ENCODE data around the gene PPP2R2D.

The PPP2R2D gene

GRCh38 chr10:131954356-131954965 lies 53.7 kb downstream of the PPP2R2D start:
- no peak for DNase-seq

- DNase-seq, result no peak
Measured at GRCh38 chr10:131955591-131956340, 55.0 kb downstream of the PPP2R2D start.

DNA sequence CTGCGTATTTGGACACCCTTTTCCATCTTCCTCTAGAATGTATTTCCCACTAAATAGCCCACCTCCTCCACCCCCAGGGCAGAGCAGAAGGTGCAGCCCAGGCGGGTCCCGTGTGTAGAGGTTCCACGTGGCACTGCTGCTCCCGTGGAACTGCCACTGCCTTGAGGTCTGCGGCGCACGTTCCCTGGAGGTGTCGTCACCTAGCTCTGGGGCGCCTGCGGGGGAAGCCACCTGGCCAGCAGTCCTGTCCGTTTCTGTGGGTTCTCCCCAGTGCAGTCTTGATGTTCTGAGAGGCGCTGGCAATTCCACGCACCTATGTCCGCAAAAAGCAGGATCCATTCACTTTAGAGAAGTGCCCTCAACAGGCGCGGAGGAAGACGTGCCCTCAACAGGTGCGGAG lies 59.0 kb downstream of the PPP2R2D start:
- DNase-seq, result no peak

DNA sequence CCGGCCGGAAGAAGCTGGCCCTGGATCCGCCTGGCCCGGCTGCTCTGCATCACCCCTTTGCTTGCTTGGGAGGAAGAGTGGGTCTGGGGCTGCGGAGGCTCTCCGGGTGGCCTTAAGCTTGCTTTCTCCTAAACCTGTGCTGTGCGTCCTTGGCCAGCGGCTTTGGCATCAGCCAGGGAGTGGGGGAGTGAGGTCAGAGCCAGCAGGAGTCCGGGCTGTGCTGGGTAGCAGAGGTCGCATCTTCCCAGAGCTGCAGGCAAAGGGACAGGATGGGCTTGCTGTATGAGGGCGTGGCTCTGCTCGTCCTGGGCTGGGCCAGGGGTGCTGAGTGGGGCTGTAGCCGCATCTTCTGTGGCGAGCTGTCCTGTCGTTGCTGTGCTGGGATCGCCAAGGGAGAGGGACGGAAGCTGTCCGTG lies 59.8 kb downstream of the PPP2R2D start:
- DNase-seq, result no peak

- DNase-seq, result no peak
Measured at GRCh38 chr10:131961047-131961776, 60.4 kb downstream of the PPP2R2D start.

- no peak for DNase-seq
Measured at GRCh38 chr10:131961777-131962662, 61.2 kb downstream of the PPP2R2D start.

DNA sequence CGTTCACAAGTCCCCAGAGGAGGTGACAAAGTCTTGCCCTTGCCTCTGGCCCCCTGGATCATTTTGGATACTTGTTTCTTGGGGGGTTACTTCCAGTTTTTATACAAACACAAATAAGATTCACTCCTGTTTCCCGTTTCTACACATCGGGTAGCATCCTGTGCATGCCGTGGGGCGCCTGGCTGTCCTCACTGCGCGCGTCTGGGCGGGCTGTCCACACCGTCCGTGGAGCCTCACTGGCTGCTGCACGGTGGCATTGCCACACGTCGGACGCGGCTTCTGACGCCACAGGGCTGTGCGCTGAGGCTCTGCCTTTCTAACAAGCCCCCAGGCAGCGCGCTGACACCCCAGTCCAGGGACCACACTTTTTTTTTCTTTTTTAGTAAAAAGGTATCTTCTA lies 62.5 kb downstream of the PPP2R2D start:
- DNase-seq, result no peak

DNA sequence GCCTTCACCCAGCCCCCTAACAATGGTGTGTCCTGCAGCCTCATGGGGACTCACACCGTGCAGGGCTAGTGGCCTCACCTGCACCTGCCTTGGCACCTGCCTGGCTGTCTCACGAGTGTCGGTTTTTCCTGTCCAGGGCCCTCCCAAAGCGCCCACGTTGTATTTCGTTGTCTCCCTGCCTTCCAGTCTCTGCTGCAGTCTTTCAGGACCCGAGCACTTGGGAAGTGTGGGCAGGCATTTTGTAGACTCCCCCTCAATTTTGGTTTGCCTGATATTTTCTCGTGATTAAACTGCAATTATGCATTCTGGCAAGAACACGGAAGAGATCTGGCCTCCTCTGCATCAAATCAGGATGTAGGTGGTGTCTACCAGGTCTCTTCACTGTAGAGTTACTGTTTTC lies 63.0 kb downstream of the PPP2R2D start:
- no peak for DNase-seq

DNA sequence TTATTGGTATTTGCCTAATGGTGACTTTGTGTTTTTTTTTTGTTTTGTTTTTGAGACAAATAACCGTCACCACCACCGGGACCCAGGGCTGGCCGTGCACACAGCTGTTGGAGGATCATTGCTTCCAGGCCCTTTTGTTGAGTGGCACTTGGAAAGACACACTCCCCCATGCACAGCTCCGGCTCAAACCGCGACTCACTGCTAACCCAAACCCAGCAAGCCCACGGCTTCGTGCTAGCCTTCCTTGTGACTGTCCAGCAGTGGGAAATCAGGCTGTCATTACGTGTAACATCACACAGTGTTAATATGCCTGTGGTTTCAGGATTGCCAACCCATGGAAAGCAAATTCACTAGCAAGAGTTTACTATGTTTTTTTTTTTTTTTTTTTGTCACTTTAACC lies 63.5 kb downstream of the PPP2R2D start:
- no peak for DNase-seq

- DNase-seq, result no peak
Measured at GRCh38 chr10:131968949-131969348, 68.1 kb downstream of the PPP2R2D start.

GRCh38 chr10:131970946-131971345 lies 70.1 kb downstream of the PPP2R2D start:
- DNase-seq, result no peak

DNA sequence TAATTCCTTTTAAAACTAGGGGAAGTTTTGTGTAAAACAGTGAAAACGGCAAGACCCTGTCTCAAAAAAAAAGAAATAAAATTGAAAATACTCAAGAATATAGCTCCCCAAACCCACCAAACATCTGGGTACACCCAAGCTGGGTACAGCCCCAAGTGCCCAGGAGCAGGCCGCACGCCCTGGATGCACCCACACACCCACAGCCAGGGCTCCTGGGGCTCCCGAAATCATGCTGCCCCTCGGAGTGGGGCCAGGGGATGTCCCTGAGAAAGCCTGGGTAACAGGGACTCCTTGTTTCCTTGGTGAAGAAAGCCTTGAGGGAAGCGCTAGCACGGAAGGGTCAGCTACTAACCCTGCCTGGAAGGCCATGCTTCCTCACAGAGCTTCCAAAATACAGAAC lies 70.8 kb downstream of the PPP2R2D start:
- no peak for DNase-seq

DNA sequence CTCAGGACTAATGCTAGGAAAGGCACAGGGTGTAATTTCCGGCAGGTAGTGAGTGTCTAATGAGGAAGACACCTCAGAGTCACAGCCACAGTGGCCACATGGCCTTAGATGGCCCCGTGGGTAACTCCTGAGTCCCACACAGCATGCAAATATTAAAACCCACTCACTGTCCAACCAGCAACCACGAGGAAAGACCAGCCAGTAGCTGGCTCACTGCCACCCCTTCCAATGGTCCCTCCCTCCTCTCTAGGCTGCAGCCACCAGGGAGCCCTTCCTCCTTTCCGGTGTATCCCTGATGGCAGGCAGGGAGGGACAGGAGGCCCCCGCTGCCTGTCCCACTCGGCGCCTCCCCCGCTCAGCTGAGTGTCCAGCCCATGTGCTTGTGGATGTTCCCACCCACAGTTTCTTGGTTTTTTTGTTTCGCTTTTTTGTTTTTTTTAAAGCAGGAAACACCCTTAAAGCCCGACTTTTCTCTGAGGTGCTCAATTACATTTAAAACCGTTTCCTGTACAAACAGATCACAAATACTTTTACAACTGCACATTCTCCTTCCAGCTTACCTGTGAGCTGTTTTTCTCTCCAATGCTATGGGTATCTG lies 71.8 kb downstream of the PPP2R2D start:
- no peak for DNase-seq

DNA sequence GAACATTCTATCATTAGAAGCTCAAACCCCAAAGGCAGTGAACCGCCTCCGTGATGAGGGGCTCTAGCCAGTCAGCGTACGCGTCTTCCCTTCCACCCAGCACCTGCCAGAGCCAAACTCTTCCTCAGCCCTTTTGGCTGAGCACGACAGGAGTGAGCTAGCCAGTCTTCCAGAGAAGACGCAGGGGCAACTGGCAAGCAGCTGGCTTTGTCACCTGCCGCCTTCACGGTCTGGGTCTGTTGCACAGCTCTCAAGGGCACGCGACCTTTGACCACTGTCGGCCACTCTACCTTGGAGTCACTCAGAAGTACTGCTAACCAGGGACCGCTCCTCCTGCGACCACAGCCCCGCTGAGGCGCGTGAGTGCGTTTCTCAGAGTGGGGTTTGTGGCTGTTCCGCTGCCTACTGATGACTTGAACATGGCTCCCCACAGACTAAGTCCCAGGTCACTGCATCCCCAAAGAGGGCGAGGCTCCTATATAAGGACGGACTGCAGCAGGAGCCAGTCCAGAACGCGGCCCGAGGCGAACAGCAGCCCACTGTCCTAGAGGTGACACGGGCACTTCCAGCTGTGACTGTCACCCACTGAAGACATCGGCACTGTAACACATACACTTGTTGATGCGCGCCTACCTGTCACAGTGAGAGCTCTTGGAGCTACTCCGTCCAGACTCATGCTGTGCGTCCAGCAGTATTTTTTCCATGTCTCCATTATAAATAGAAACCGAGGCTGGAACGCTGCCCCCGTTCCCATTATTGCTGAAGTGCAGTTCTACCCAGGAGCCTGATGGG lies 72.5 kb downstream of the PPP2R2D start:
- DNase-seq, result no peak

DNA sequence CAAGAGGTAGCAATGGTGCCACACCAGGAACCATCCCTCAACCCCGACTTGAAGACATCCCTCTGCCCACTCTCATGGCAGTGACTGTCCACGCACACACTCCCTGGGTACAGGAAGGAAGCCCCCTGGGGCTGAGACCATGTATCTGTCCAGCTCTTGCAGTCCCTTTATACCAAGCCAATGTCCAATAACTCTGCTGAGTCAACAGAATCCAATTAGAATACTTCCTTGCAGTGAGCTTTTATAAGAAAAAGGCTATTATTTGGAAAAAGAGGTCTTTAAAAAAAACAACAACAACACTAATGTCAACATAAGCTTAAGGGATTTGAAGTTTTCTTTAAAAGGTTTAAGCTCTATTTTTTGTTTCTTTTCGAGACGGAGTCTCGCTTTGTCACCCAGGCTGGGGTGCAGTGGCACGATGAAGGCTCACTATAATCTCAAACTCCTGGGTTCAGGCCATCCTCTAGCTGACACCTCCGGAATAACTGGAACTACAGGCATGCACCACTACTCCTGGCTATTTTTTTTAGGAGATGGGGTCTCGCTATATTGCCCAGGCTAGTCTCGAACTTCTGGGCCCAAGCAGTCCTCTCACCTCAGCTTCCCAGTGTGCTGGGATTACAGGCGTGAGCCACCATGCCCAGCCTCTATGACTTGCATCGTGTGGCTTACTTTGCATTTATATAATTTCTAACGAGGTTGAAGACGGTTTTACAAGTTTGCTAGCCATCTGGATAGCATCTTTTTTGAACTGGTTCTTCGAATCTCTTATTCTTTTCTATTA lies 73.4 kb downstream of the PPP2R2D start:
- DNase-seq, result no peak

GRCh38 chr10:131975003-131975402 lies 74.2 kb downstream of the PPP2R2D start:
- DNase-seq, result peak; percentile 20

- no peak for DNase-seq
Measured at GRCh38 chr10:131975796-131976195, 75.0 kb downstream of the PPP2R2D start.

- DNase-seq, result no peak
Measured at GRCh38 chr10:131977323-131978096, 76.7 kb downstream of the PPP2R2D start.

DNA sequence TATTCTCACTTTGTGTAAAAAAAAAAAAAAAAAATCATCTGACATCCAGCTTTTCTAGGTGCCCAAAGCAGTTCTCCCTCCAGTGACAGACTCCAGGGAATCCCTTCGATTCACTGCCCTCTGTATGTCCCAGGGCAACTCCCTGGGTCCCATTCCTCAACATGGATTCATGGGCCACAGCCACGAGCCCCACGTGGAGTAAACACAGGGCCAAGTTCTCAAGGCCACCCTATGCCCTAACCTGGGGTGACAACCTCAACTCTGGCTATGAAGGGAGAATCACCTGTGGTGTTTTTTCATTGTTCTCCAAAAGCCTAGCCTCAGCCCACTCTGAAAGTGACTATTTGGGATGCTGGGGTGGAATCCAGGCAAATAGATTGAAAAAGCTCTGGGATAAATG lies 77.6 kb downstream of the PPP2R2D start:
- no peak for DNase-seq

DNA sequence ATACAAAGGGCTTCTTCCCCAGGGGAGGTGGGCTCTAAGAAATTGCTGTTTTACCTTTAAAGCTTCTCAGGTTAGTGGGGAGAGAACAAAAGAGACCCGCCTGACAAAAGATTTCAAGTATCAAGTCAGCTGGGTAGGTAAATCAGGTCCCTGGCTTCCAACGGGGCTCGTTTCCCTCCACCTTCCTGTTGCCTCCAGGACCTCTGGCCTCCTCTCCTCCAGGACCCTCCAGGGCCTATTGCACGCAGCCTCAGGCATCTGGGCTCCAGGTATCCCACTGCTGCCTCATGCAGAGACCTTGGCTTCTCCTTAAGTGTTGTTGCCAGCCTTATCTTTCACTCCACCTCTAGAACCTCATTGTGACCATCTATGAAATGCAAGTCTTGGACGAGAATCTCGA lies 78.0 kb downstream of the PPP2R2D start:
- DNase-seq, result no peak

All from NCI-H1417 treated with DMSO at 0.1 percent for 48 hours (cell line).